Measurements from ENCODE around the gene STAC3.

GRCh38 chr12:57262126-57262822 is 11.3 kb upstream of the STAC3 start:
- TF ChIP-seq CTCF (IDR thresholded peaks at IDR 0.05): no peak
- no peak for TF ChIP-seq POLR2AphosphoS5 (IDR thresholded peaks at IDR 0.05)
- TF ChIP-seq POLR2A (IDR thresholded peaks at IDR 0.05; ENCODE audit: low read depth): no peak
- no peak for TF ChIP-seq EP300 (IDR thresholded peaks at IDR 0.05)
